ENCODE data around the gene FOXO1.

The FOXO1 gene

GRCh38 chr13:40576369-40576768 is 90.1 kb downstream of the FOXO1 start:
- TF ChIP-seq, protein P1, sequence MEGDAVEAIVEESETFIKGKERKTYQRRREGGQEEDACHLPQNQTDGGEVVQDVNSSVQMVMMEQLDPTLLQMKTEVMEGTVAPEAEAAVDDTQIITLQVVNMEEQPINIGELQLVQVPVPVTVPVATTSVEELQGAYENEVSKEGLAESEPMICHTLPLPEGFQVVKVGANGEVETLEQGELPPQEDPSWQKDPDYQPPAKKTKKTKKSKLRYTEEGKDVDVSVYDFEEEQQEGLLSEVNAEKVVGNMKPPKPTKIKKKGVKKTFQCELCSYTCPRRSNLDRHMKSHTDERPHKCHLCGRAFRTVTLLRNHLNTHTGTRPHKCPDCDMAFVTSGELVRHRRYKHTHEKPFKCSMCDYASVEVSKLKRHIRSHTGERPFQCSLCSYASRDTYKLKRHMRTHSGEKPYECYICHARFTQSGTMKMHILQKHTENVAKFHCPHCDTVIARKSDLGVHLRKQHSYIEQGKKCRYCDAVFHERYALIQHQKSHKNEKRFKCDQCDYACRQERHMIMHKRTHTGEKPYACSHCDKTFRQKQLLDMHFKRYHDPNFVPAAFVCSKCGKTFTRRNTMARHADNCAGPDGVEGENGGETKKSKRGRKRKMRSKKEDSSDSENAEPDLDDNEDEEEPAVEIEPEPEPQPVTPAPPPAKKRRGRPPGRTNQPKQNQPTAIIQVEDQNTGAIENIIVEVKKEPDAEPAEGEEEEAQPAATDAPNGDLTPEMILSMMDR (IDR thresholded peaks at IDR 0.05; ENCODE audit: control insufficient read depth, extremely low read depth, insufficient read depth): no peak
- DNase-seq (ENCODE audit: low read depth): no peak
- H3K4me3 ChIP-seq (ENCODE audit: low read depth, low read length): no peak overlapping the region

DNA sequence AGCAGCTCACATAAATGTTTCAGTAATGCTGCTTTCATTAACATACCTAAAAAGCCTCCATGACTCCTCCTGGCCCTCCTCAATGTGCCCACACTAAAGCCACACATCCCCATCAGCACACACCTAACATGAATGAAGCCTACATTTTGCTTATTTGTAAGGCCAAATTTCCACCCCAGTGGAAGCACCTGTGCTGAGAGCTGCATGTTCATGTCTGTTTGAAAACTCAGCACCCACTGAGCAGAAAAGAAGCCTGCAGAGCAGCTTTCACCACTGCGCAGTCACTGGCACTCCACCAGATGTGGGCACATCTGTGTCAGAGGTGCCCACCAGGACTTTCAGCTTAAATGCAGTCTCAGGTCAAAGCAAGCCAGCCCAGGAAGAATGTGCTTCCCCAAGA is 93.5 kb downstream of the FOXO1 start:
- TF ChIP-seq, protein P1 (IDR thresholded peaks at IDR 0.05; ENCODE audit: control insufficient read depth, extremely low read depth, insufficient read depth): no peak
- DNase-seq (ENCODE audit: low read depth): no peak
- H3K4me3 ChIP-seq (ENCODE audit: low read depth, low read length): no peak overlapping the region

DNA sequence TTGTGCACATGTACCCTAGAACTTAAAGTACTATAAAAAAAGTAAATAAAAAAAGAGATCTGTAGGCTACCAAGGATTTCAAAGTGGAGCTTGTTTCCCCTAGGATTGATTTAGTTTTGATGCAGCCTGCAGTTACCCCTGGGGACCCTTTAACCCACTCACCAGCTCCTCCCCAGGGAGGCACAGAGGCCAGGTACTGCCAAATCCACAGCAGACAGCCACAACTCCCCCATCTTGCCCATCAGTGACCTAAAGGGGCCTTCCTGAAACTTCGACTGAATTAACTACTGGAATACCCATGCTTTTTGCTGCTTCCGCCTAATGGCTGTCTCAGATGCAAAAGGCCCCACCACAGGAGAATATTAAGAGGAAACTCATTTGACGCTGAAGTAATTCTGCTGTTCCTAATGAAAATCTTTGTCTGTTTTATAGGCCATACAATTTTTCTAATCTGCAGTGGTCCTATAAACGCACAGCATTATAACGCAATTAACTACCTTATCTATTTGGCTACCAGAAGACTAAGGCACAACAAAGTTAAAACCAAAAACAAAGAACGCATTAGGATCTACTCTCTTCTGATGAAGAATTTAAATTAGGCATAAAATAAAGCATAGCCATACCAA is 95.0 kb downstream of the FOXO1 start:
- 0 out of 2 replicates have a peak overlapping the region, but pooled peaks have one; percentile 10 for H3K4me3 ChIP-seq (ENCODE audit: low read depth, low read length)
- no peak for DNase-seq (ENCODE audit: low read depth)
- TF ChIP-seq, protein P1 (IDR thresholded peaks at IDR 0.05; ENCODE audit: control insufficient read depth, extremely low read depth, insufficient read depth): no peak

DNA sequence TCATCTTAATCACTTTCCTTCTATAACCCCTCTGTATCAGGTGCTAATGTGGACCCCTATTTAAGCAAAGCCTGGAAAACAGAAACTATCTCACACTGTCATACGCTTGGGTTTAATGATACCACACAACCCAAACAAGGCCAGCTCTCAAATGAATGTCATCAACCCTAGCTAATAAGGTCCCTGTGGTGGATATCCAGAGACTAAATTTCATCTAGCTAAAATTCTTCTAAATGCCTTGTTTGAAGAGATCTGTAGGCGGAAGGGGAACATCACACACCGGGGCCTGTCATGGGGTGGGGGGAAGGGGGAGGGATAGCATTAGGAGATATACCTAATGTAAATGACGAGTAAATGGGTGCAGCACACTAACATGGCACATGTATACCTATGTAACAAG is 95.5 kb downstream of the FOXO1 start:
- TF ChIP-seq, protein P1 (IDR thresholded peaks at IDR 0.05; ENCODE audit: control insufficient read depth, extremely low read depth, insufficient read depth): no peak
- DNase-seq (ENCODE audit: low read depth): no peak
- no peak overlapping the region for H3K4me3 ChIP-seq (ENCODE audit: low read depth, low read length)

DNA sequence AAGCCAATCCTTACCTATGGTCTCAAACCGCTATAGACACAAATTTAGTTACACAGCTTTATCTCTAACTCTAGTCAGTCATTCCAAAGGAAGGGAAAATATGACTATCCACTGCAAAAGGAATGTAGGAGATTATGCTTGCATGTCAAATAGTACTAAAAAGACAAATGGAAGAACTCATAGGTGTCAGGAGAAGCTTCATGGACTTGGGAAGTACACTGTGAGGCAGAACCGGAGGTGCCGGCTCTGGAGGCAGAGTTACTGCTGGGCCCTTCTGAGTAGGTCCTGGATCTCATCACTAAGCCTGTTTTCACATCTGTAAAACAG is 97.5 kb downstream of the FOXO1 start:
- DNase-seq (ENCODE audit: low read depth): no peak
- no peak overlapping the region for H3K4me3 ChIP-seq (ENCODE audit: low read depth, low read length)
- TF ChIP-seq, protein P1 (IDR thresholded peaks at IDR 0.05; ENCODE audit: control insufficient read depth, extremely low read depth, insufficient read depth): no peak

- DNase-seq (ENCODE audit: low read depth): no peak
- H3K4me3 ChIP-seq (ENCODE audit: low read depth, low read length): no peak overlapping the region
- TF ChIP-seq, protein P1 (IDR thresholded peaks at IDR 0.05; ENCODE audit: control insufficient read depth, extremely low read depth, insufficient read depth): no peak
Measured at GRCh38 chr13:40568246-40569023, 98.0 kb downstream of the FOXO1 start.
